Measurements from ENCODE around the gene HS6ST2.

HS6ST2 gene

GRCh38 chrX:132742246-132742645, 216.2 kb downstream of the HS6ST2 start:
- no peak for DNase-seq (ENCODE audit: low read depth in 2 of 2)

GRCh38 chrX:132741689-132742088, 216.7 kb downstream of the HS6ST2 start:
- no peak for DNase-seq (ENCODE audit: low read depth in 2 of 2)

GRCh38 chrX:132740316-132741123, 217.9 kb downstream of the HS6ST2 start:
- DNase-seq (ENCODE audit: low read depth in 2 of 2), result no peak

GRCh38 chrX:132738951-132739350, 219.5 kb downstream of the HS6ST2 start:
- DNase-seq (ENCODE audit: low read depth in 2 of 2), result no peak

- DNase-seq (ENCODE audit: low read depth in 2 of 2), result peak in 1 of 2 donors; percentile 0
These were observed 220.7 kb downstream of the HS6ST2 start for GRCh38 chrX:132737743-132738142.

GRCh38 chrX:132732236-132732635, 226.2 kb downstream of the HS6ST2 start:
- no peak for DNase-seq (ENCODE audit: low read depth in 2 of 2)

GRCh38 chrX:132730726-132731125, 227.7 kb downstream of the HS6ST2 start:
- no peak for DNase-seq (ENCODE audit: low read depth in 2 of 2)

- DNase-seq (ENCODE audit: low read depth in 2 of 2), result no peak
These were observed 228.2 kb downstream of the HS6ST2 start for GRCh38 chrX:132730266-132730665.

GRCh38 chrX:132728296-132728695, 230.1 kb downstream of the HS6ST2 start:
- no peak for DNase-seq (ENCODE audit: low read depth in 2 of 2)

GRCh38 chrX:132718431-132718958, 239.9 kb downstream of the HS6ST2 start:
- no peak for DNase-seq (ENCODE audit: low read depth in 2 of 2)

- no peak for DNase-seq (ENCODE audit: low read depth in 2 of 2)
These were observed 242.4 kb downstream of the HS6ST2 start for GRCh38 chrX:132716006-132716405.

- DNase-seq (ENCODE audit: low read depth in 2 of 2), result no peak
These were observed 243.5 kb downstream of the HS6ST2 start for GRCh38 chrX:132714913-132715312.

- no peak for DNase-seq (ENCODE audit: low read depth in 2 of 2)
These were observed 246.1 kb downstream of the HS6ST2 start for GRCh38 chrX:132712350-132712749.

GRCh38 chrX:132710656-132711155, 247.7 kb downstream of the HS6ST2 start:
- DNase-seq (ENCODE audit: low read depth in 2 of 2), result no peak

GRCh38 chrX:132708529-132708928, 249.9 kb downstream of the HS6ST2 start:
- no peak for DNase-seq (ENCODE audit: low read depth in 2 of 2)

- DNase-seq (ENCODE audit: low read depth in 2 of 2), result no peak
These were observed 253.7 kb downstream of the HS6ST2 start for GRCh38 chrX:132704769-132705168.

GRCh38 chrX:132694382-132694781, 264.0 kb downstream of the HS6ST2 start:
- DNase-seq (ENCODE audit: low read depth in 2 of 2), result no peak

- no peak for DNase-seq (ENCODE audit: low read depth in 2 of 2)
These were observed 265.9 kb downstream of the HS6ST2 start for GRCh38 chrX:132692526-132692925.

GRCh38 chrX:132692066-132692465, 266.4 kb downstream of the HS6ST2 start:
- no peak for DNase-seq (ENCODE audit: low read depth in 2 of 2)

GRCh38 chrX:132689612-132690563, 268.5 kb downstream of the HS6ST2 start:
- no peak for DNase-seq (ENCODE audit: low read depth in 2 of 2)

- DNase-seq (ENCODE audit: low read depth in 2 of 2), result no peak
These were observed 273.2 kb downstream of the HS6ST2 start for GRCh38 chrX:132685276-132685675.

GRCh38 chrX:132677233-132677716, 281.2 kb downstream of the HS6ST2 start:
- DNase-seq (ENCODE audit: low read depth in 2 of 2), result no peak
